Trophoblast cell (in vitro differentiated cells and primary cell): ENCODE data around the gene MIEN1.

Experiments
- DNase-seq, 2 donors: peaks; one replicate each; pipeline ENCODE4 v3.0.0-alpha.2; 2016
- H2AFZ ChIP-seq: 2 replicates; pipeline ENCODE4 v1.6.1; 2013; ENCODE audit warnings: low read length, moderate library complexity, mild to moderate bottlenecking; ENCODE audit not compliant: insufficient read depth, poor library complexity
- H2AK5ac ChIP-seq: 2 replicates; pipeline ENCODE4 v1.6.1; 2013; ENCODE audit warnings: mild to moderate bottlenecking, low read length
- H2BK120ac ChIP-seq: 2 replicates; pipeline ENCODE4 v1.6.1; 2013; ENCODE audit warnings: low read length, mild to moderate bottlenecking, moderate library complexity; ENCODE audit not compliant: insufficient read depth, poor library complexity
- H2BK12ac ChIP-seq: 2 replicates; pipeline ENCODE4 v1.6.1; 2013; ENCODE audit warnings: mild to moderate bottlenecking, low read length, moderate library complexity
- H2BK5ac ChIP-seq: 2 replicates; pipeline ENCODE4 v1.6.1; 2013; ENCODE audit warnings: low read length, low read depth, moderate library complexity, mild to moderate bottlenecking; ENCODE audit not compliant: poor library complexity
- H3K14ac ChIP-seq: 2 replicates; pipeline ENCODE4 v1.6.1; 2013; ENCODE audit warnings: mild to moderate bottlenecking, low read length
- H3K18ac ChIP-seq: 2 replicates; pipeline ENCODE4 v1.6.1; 2013; ENCODE audit warnings: mild to moderate bottlenecking, low read length
- H3K23ac ChIP-seq: 2 replicates; pipeline ENCODE4 v1.6.1; 2013; ENCODE audit warnings: low read length
- H3K27ac ChIP-seq: 2 replicates; pipeline ENCODE4 v1.5.1; 2013; ENCODE audit warnings: low read depth, mild to moderate bottlenecking, inconsistent platforms, low read length, moderate library complexity
- H3K27me3 ChIP-seq: 2 replicates; pipeline ENCODE4 v1.6.1; 2013; ENCODE audit warnings: inconsistent platforms, mild to moderate bottlenecking, low read length, moderate library complexity; ENCODE audit not compliant: insufficient read depth
- H3K36me3 ChIP-seq, 2 experiments: 1 replicate in 1 of 2; 2 replicates in 1 of 2; pipeline ENCODE4 v1.6.1; 2013; ENCODE audit warnings: low read length in 2 of 2, mild to moderate bottlenecking in 2 of 2, moderate library complexity in 1 of 2; ENCODE audit not compliant: insufficient read depth in 2 of 2, control insufficient read depth in 1 of 2
- H3K4ac ChIP-seq: 2 replicates; pipeline ENCODE4 v1.6.1; 2013; ENCODE audit warnings: low read depth, mild to moderate bottlenecking, low read length, moderate library complexity
- H3K4me1 ChIP-seq, 2 experiments: 1 replicate in 1 of 2; 2 replicates in 1 of 2; pipeline ENCODE4 v1.6.1; 2013; ENCODE audit warnings: low read length in 2 of 2, mild to moderate bottlenecking in 2 of 2, moderate library complexity in 1 of 2; ENCODE audit not compliant: insufficient read depth in 2 of 2, control insufficient read depth in 1 of 2
- H3K4me2 ChIP-seq: 2 replicates; pipeline ENCODE4 v1.6.1; 2013; ENCODE audit warnings: inconsistent platforms, mild to moderate bottlenecking, low read length, moderate library complexity
- H3K4me3 ChIP-seq: 2 replicates; pipeline ENCODE4 v1.5.1; 2013; ENCODE audit warnings: mild to moderate bottlenecking, low read depth, low read length, inconsistent platforms
- H3K79me1 ChIP-seq: one replicate; pipeline ENCODE4 v1.6.1; 2013; ENCODE audit warnings: low read length
- H3K79me2 ChIP-seq: 2 replicates; pipeline ENCODE4 v1.6.1; 2013; ENCODE audit warnings: low read length, mild to moderate bottlenecking; ENCODE audit not compliant: control insufficient read depth, insufficient read depth, poor library complexity
- H3K9ac ChIP-seq: 2 replicates; pipeline ENCODE4 v1.6.1; 2013; ENCODE audit warnings: mild to moderate bottlenecking, low read length
- H3K9me3 ChIP-seq: 2 replicates; pipeline ENCODE4 v1.6.1; 2013; ENCODE audit warnings: low read depth, mild to moderate bottlenecking, control low read depth, inconsistent platforms, low read length; ENCODE audit not compliant: insufficient read depth
- H4K12ac ChIP-seq: 2 replicates; pipeline ENCODE4 v1.6.1; 2013; ENCODE audit warnings: low read depth, mild to moderate bottlenecking, low read length, moderate library complexity
- H4K8ac ChIP-seq: 2 replicates; pipeline ENCODE4 v1.6.1; 2013; ENCODE audit warnings: low read depth, mild to moderate bottlenecking, low read length, moderate library complexity
- H4K91ac ChIP-seq: one replicate; pipeline ENCODE4 v1.6.1; 2013; ENCODE audit warnings: low read depth, mild to moderate bottlenecking, low read length, moderate library complexity
- WGBS: extraction: QIAGEN DNeasy Blood & Tissue Kit; methylation state at CpG from one replicate; pipeline ENCODE4 v1.1.7; 2013; ENCODE audit warnings: missing lambda C conversion rate; ENCODE audit not compliant: insufficient read length, insufficient coverage; ENCODE audit errors: extremely low coverage; 5-methylcytosine and 5-hydroxymethylcytosine counted together

The MIEN1 gene

DNA sequence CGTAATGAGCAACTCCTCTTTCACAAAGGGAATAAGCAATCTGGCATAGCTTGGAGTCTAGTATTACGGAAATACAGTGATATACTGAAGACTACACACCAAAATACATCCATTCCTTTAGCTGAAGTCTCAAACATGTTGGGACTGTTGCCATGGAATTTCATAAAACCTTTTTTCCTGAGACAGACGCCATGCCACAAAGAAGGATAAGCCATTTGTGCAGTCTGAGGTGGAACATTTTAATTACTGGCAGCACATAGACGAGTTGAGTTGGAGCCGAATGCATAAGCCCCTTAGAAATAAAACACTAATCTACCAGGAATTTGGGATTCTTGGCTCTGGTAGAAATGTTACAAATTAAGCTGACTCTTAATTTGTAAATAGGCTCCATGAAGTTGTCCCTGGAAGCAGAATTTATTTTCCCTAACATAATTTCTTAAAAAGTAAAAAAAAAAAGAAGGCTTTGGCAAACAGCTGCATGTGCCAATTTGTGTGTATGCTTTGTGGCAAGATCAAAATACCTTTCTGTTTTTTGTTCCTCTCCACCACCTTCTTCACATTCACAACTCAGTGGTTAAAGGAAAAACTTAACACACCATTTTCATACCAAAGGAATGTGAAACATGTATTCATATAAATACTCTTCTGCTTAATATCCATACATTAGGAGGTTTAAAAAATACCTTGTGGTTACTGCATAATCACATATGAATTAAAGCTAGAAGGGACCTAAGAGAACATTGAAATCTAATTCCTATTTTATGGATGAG, 32.9 kb upstream of the MIEN1 start:
- Histone ChIP-seq H2BK120ac (no peak overlapping the region), H3K14ac (no peak overlapping the region), H2AFZ (no peak overlapping the region), H3K4me2 (no peak overlapping the region), H3K4me3 (no peak overlapping the region), H2BK12ac (no peak overlapping the region), H3K4me1 (no peaks in the 10 kb centered on the region), H3K23ac (no peak overlapping the region), H3K36me3 (no peaks in the 10 kb centered on the region), H2BK5ac (no peak overlapping the region), H3K4ac (no peak overlapping the region), H4K91ac (no peak overlapping the region), H3K27ac (no peak overlapping the region), H2AK5ac (no peak overlapping the region), H4K8ac (no peak overlapping the region), H3K79me2 (no peaks in the 10 kb centered on the region), H3K9ac (no peak overlapping the region), H3K79me1 (no peaks in the 10 kb centered on the region), H3K18ac (no peak overlapping the region), H3K27me3 (no peaks in the 10 kb centered on the region), H3K9me3 (peaks cover 2% of the 10 kb centered on the region), H4K12ac (no peak overlapping the region)
- DNase-seq, result no peak
- WGBS, result no CpG with 5 or more reads among the region's 5 CpGs

DNA sequence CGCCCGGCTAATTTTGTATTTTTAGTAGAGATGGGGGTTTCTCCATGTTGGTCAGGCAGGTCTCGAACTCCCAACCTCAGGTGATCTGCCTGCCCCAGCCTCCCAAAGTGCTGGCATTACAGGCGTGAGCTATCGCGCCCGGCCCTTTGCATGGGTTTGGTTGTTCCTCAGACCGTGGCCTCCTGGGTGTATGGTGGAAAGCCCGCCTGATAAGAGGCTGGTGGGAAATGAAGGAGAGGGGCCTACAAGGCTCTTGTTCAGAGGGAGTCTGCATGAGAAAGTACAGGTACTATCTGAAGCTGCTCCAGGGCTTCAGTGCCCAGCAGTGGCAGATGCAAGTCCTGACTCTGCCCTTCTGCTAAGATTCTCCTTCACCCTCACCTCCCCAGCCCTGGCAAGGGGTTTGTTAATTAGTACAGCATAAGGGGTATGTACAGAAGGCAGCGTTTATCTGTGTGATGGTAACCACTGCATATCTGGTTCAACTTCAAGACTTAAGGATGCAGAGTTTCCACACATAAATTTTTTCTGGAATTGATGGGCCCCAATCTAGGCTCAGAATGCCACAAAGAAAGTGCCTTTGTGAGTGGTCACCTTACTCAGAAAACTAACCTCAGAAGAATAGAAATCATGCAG, 31.6 kb upstream of the MIEN1 start:
- Histone ChIP-seq H3K9me3 (peaks cover 2% of the 10 kb centered on the region), H2AK5ac (no peak overlapping the region), H3K4me1 (no peaks in the 10 kb centered on the region), H3K23ac (no peak overlapping the region), H2BK5ac (no peak overlapping the region), H3K4ac (no peak overlapping the region), H3K9ac (no peak overlapping the region), H3K79me1 (no peaks in the 10 kb centered on the region), H4K12ac (no peak overlapping the region), H3K4me2 (no peak overlapping the region), H3K79me2 (no peaks in the 10 kb centered on the region), H3K36me3 (no peaks in the 10 kb centered on the region), H3K27ac (no peak overlapping the region), H3K14ac (no peak overlapping the region), H2BK12ac (no peak overlapping the region), H3K18ac (no peak overlapping the region), H3K27me3 (no peaks in the 10 kb centered on the region), H4K91ac (no peak overlapping the region), H2AFZ (no peak overlapping the region), H2BK120ac (no peak overlapping the region), H4K8ac (no peak overlapping the region), H3K4me3 (no peak overlapping the region)
- DNase-seq, result no peak
- no CpG with 5 or more reads among the region's 10 CpGs for WGBS

DNA sequence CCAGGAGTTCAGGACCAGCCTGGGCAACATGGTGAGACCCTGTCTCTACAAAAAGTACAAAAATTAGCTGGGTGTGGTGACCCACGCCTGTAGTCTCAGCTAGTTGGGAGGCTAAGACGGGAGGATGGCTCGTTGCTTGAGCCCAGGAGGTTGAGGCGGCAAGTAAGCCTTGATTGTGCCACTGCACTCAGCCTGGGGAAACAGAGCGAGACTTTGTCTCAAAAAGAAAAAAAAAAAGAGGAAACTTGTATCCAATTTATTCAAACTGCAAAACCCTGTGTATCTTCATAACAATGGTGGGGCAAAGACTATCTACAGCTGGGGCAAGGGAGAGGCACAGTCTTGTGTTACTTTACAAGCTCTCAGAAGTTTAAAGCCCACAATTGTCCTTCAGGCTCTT, 28.9 kb upstream of the MIEN1 start:
- no peak overlapping the region for H3K4ac ChIP-seq
- H3K9ac ChIP-seq, result no peak overlapping the region
- no peak overlapping the region for H3K14ac ChIP-seq
- no peak overlapping the region for H3K23ac ChIP-seq
- peaks cover 3% of the 10 kb centered on the region for H3K79me1 ChIP-seq
- H3K4me3 ChIP-seq, result no peak overlapping the region
- H3K18ac ChIP-seq, result no peak overlapping the region
- peaks cover 2% of the 10 kb centered on the region for H3K9me3 ChIP-seq
- no peak overlapping the region for H3K4me2 ChIP-seq
- no peak overlapping the region for H4K91ac ChIP-seq
- WGBS, result no CpG with 5 or more reads among the region's 5 CpGs
- H3K4me1 ChIP-seq, result peaks cover 0 to 2% of the 10 kb centered on the region in 2 experiments
- H2AK5ac ChIP-seq, result no peak overlapping the region
- no peak overlapping the region for H2AFZ ChIP-seq
- no peak overlapping the region for H3K27ac ChIP-seq
- H2BK120ac ChIP-seq, result no peak overlapping the region
- no peaks in the 10 kb centered on the region for H3K27me3 ChIP-seq
- H4K12ac ChIP-seq, result no peak overlapping the region
- H3K36me3 ChIP-seq, result no peaks in the 10 kb centered on the region
- H4K8ac ChIP-seq, result no peak overlapping the region
- no peak overlapping the region for H2BK12ac ChIP-seq
- no peak overlapping the region for H2BK5ac ChIP-seq
- H3K79me2 ChIP-seq, result peaks cover 2% of the 10 kb centered on the region
- no peak for DNase-seq

DNA sequence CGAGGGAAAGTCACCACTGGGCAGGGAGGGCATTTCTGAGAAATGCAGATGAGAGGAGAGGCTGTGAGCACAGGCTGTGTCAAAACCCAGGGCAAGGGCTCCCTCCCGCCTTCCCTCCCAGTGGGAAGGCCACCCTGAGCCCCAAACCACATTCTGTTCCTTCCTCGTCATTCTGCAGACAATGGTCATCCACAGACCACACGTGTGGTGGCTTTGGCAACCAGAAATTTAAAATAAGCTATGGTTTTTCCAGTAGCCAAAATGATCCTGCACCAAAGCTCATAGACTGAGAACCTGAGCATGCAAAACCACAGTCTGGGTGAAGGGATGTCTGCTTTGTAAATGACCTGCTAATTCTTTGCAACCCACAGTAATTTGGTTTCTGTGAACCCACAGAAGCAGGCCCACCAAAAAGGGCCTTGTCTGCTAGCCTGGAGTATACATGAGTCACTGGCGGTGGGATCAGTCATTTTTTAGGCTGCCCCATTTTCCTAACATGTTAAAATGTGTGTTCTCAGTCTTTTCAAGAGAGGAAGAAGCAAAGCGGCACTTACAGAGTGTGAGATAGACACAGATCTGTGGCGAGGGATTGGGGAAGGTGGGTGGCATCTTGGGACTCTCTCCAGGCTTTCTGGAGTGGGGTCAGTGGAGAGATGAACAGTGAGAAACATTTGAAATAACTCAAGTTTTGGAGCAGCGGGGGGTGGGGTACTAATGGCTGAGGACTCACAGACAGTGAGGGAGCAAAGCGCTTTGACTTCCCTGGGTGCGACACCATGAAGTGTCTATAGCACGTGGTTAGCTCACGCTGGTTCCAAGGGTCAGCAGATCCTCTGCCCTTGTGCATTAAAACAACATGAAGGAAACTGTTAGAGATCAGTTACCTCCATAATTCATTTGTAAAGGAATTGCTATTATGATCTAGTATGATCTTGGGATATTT, 27.9 kb upstream of the MIEN1 start:
- Histone ChIP-seq H3K23ac (no peak overlapping the region), H3K27me3 (no peaks in the 10 kb centered on the region), H3K27ac (no peak overlapping the region), H4K91ac (no peak overlapping the region), H3K9ac (no peak overlapping the region), H3K36me3 (no peaks in the 10 kb centered on the region), H4K8ac (no peak overlapping the region), H3K4me1 (peaks cover 0 to 8% of the 10 kb centered on the region in 2 experiments), H3K18ac (no peak overlapping the region), H4K12ac (no peak overlapping the region), H3K9me3 (peaks cover 2% of the 10 kb centered on the region), H2BK120ac (no peak overlapping the region), H3K4me3 (no peak overlapping the region), H3K79me2 (peaks cover 8% of the 10 kb centered on the region), H2BK12ac (no peak overlapping the region), H2AFZ (no peak overlapping the region), H3K4me2 (no peak overlapping the region), H3K4ac (no peak overlapping the region), H3K79me1 (peaks cover 10% of the 10 kb centered on the region), H3K14ac (no peak overlapping the region), H2AK5ac (no peak overlapping the region), H2BK5ac (no peak overlapping the region)
- WGBS, result no CpG with 5 or more reads among the region's 12 CpGs
- DNase-seq, result no peak
